PC-9 (cell line): ENCODE data around the gene HDAC8. TPM values are rescaled to one million over a fixed set of nuclear protein-coding genes. Genes with fewer than 3 reads are reported as not detected.

Source experiments
- BruUV-seq: library from RNA; stranded (reverse); fragments of 400-500 nt; replicated peaks from 2 replicates; lab custom pipeline; 2021; lab: Mats Ljungman, UMichigan
- CTCF ChIA-PET: fragments of 300-600 bp; sonication (Branson Sonifier 250); formaldehyde crosslinking; loops from one replicate; lab custom pipeline; 2022; ENCODE audit warnings: antibody characterized with exemption; lab: Charles Lee
- POLR2A ChIA-PET: fragments of 300-600 bp; sonication (Branson Sonifier 250); formaldehyde crosslinking; loops from one replicate; lab custom pipeline; 2022; ENCODE audit warnings: antibody characterized with exemption; ENCODE audit not compliant: unreplicated experiment; lab: Charles Lee
- DNase-seq, 2 experiments: peaks; one replicate each; pipeline versions ENCODE4 v3.0.0 to v3.0.0-alpha.2; 2015 to 2022; ENCODE audit warnings: mixed read lengths in 1 of 2
- H2AFZ ChIP-seq: fragments of 200-600 bp; sonication (generic); 2 replicates; pipeline ENCODE4 v1.8.1; 2017; ENCODE audit warnings: antibody characterized with exemption
- H3F3A ChIP-seq: fragments of 200-600 bp; sonication (generic); 2 replicates; pipeline ENCODE4 v1.8.1; 2017; ENCODE audit warnings: antibody characterized with exemption, mild to moderate bottlenecking, low read depth; ENCODE audit not compliant: insufficient read depth
- H3K27ac ChIP-seq: fragments of 200-600 bp; sonication (generic); 2 replicates; pipeline ENCODE4 v1.6.1; 2016; ENCODE audit warnings: mixed run types
- H3K27me3 ChIP-seq: fragments of 200-600 bp; sonication (generic); 2 replicates; pipeline ENCODE4 v1.6.1; 2016; ENCODE audit warnings: low read depth, mixed run types; ENCODE audit not compliant: insufficient read depth
- H3K36me3 ChIP-seq: fragments of 200-600 bp; sonication (generic); 2 replicates; pipeline ENCODE4 v1.6.1; 2016; ENCODE audit warnings: low read depth, mixed run types
- H3K4me1 ChIP-seq: fragments of 200-600 bp; sonication (generic); replicated peaks from 2 replicates; pipeline ENCODE4 v1.6.1; 2016; ENCODE audit warnings: mixed run types; ENCODE audit not compliant: insufficient read depth
- H3K4me2 ChIP-seq: fragments of 200-600 bp; sonication (generic); 2 replicates; pipeline ENCODE4 v1.6.1; 2017; ENCODE audit warnings: mixed run types
- H3K4me3 ChIP-seq: fragments of 200-600 bp; sonication (generic); 2 replicates; pipeline ENCODE4 v1.6.1; 2016; ENCODE audit warnings: mixed run types
- H3K79me2 ChIP-seq: fragments of 200-600 bp; sonication (generic); 2 replicates; pipeline ENCODE4 v1.6.1; 2017; ENCODE audit warnings: low read depth, mixed run types
- H3K9me2 ChIP-seq: fragments of 200-600 bp; sonication (generic); 2 replicates; pipeline ENCODE4 v1.8.1; 2017; ENCODE audit warnings: mild to moderate bottlenecking; ENCODE audit not compliant: insufficient read depth
- H3K9me3 ChIP-seq: fragments of 200-600 bp; sonication (generic); 2 replicates; pipeline ENCODE4 v1.8.1; 2016; ENCODE audit warnings: low read depth; ENCODE audit not compliant: insufficient read depth
- H4K20me1 ChIP-seq: fragments of 200-600 bp; sonication (generic); 2 replicates; pipeline ENCODE4 v1.8.1; 2017; ENCODE audit not compliant: insufficient read depth
- CTCF ChIP-seq: fragments of 200-600 bp; sonication (generic); conservative IDR thresholded peaks from 2 replicates; pipeline ENCODE4 v1.6.1; 2017; ENCODE audit warnings: mixed run types, antibody characterized with exemption, mild to moderate bottlenecking, moderate library complexity
- EZH2 ChIP-seq: fragments of 200-600 bp; sonication (generic); IDR thresholded peaks from 2 replicates; pipeline ENCODE4 v1.8.0; 2017; ENCODE audit warnings: antibody characterized with exemption, low read depth
- intact Hi-C: fragments of 100-400 bp; cut with micrococcal nuclease; formaldehyde crosslinking; loops from one replicate; pipeline ENCODE4 v1.10.0; 2022; ENCODE audit not compliant: unreplicated experiment
- total RNA-seq: library from RNA; stranded (reverse); gene quantifications from 2 replicates; pipeline ENCODE4 v1.2.3, GENCODE V29; 2021

The HDAC8 gene
- total RNA-seq, 1 experiment from 2014 or later: 61.3 TPM

GRCh38 chrX:72351606-72352334 is 220.9 kb downstream of the HDAC8 start:
- no peak overlapping the region for H3K4me3 ChIP-seq
- H3F3A ChIP-seq: no peaks in the 10 kb centered on the region
- no peak overlapping the region for H3K27ac ChIP-seq
- no peaks in the 10 kb centered on the region for H3K9me3 ChIP-seq
- ChIA-PET POLR2A (interaction anchor here (0.7 kb wide), 1 partner anchor 1638 kb away, joined by 4 read pairs; no protein-coding TSS in a partner anchor), CTCF (no interaction called here)
- no peaks in the 10 kb centered on the region for H4K20me1 ChIP-seq
- no peak overlapping the region for H2AFZ ChIP-seq
- no peaks in the 10 kb centered on the region for H3K79me2 ChIP-seq
- H3K27me3 ChIP-seq: no peaks in the 10 kb centered on the region
- intact Hi-C loops: no loop called here
- H3K9me2 ChIP-seq: no peaks in the 10 kb centered on the region
- BruUV-seq: no TSS peak
- H3K4me1 ChIP-seq: no peaks in the 10 kb centered on the region
- TF ChIP-seq CTCF (no peak), EZH2 (no peak)
- DNase-seq: no peak
- H3K36me3 ChIP-seq: no peaks in the 10 kb centered on the region
- no peak overlapping the region for H3K4me2 ChIP-seq

GRCh38 chrX:72349190-72349589 is 223.5 kb downstream of the HDAC8 start:
- intact Hi-C loops: no loop called here

GRCh38 chrX:72348247-72348979 is 224.2 kb downstream of the HDAC8 start:
- ChIA-PET POLR2A (no interaction called here), CTCF (no interaction called here)
- TF ChIP-seq CTCF (no peak), EZH2 (no peak)

More at GRCh38 chrX:72349190-72349589, 223.5 kb downstream of the HDAC8 start:
- no peaks in the 10 kb centered on the region for H3K9me3 ChIP-seq
- CTCF ChIA-PET: no interaction called here
- H3K4me2 ChIP-seq: no peak overlapping the region
- no TSS peak for BruUV-seq
- no peaks in the 10 kb centered on the region for H3K27me3 ChIP-seq
- H3K9me2 ChIP-seq: no peaks in the 10 kb centered on the region
- H3K4me1 ChIP-seq: no peaks in the 10 kb centered on the region
- no peak overlapping the region for H3K27ac ChIP-seq
- no peak for DNase-seq
- TF ChIP-seq EZH2: no peak
- TF ChIP-seq CTCF: no peak
- no peak overlapping the region for H2AFZ ChIP-seq
- POLR2A ChIA-PET: no interaction called here
- no peaks in the 10 kb centered on the region for H3K36me3 ChIP-seq
- no peaks in the 10 kb centered on the region for H4K20me1 ChIP-seq
- H3F3A ChIP-seq: no peaks in the 10 kb centered on the region
- no peak overlapping the region for H3K4me3 ChIP-seq
- no peaks in the 10 kb centered on the region for H3K79me2 ChIP-seq

More at GRCh38 chrX:72348247-72348979, 224.2 kb downstream of the HDAC8 start:
- no TSS peak for BruUV-seq
- H3K27me3 ChIP-seq: no peaks in the 10 kb centered on the region
- no peak overlapping the region for H2AFZ ChIP-seq
- no peaks in the 10 kb centered on the region for H3K9me3 ChIP-seq
- H3K4me2 ChIP-seq: no peak overlapping the region
- intact Hi-C loops: no loop called here
- DNase-seq: no peak
- no peaks in the 10 kb centered on the region for H3F3A ChIP-seq
- H3K4me1 ChIP-seq: no peaks in the 10 kb centered on the region
- H3K79me2 ChIP-seq: no peaks in the 10 kb centered on the region
- H3K9me2 ChIP-seq: no peaks in the 10 kb centered on the region
- no peaks in the 10 kb centered on the region for H4K20me1 ChIP-seq
- no peak overlapping the region for H3K27ac ChIP-seq
- H3K36me3 ChIP-seq: no peaks in the 10 kb centered on the region
- H3K4me3 ChIP-seq: no peak overlapping the region
